OCI-LY1 (cell line): ENCODE measurements around the gene CALHM1.

Experiments
- H2AFZ ChIP-seq: fragments of 200-600 bp; sonication (generic), shearing (Covaris generic); 2 replicates; pipeline ENCODE4 v1.6.0; 2014; ENCODE audit warnings: antibody characterized with exemption, mild to moderate bottlenecking, low read length
- H3F3A ChIP-seq: fragments of 200-600 bp; sonication (generic), shearing (Covaris generic); 2 replicates; pipeline ENCODE4 v1.6.0; 2014; ENCODE audit warnings: mild to moderate bottlenecking, antibody characterized with exemption, low read length, moderate library complexity; ENCODE audit not compliant: insufficient read depth
- H3K27ac ChIP-seq: fragments of 200-600 bp; sonication (generic); 2 replicates; pipeline ENCODE4 v1.5.1; 2014; ENCODE audit warnings: low read length, mixed run types, mild to moderate bottlenecking, low read depth; ENCODE audit not compliant: poor library complexity, severe bottlenecking
- H3K27me3 ChIP-seq: fragments of 200-600 bp; sonication (generic); 2 replicates; pipeline ENCODE4 v1.6.0; 2014; ENCODE audit warnings: antibody characterized with exemption, mild to moderate bottlenecking, low read length, moderate library complexity; ENCODE audit not compliant: insufficient read depth
- H3K36me3 ChIP-seq: fragments of 200-600 bp; sonication (generic); 2 replicates; pipeline ENCODE4 v1.6.1; 2014; ENCODE audit warnings: mild to moderate bottlenecking, antibody characterized with exemption, low read length, moderate library complexity, mixed read lengths; ENCODE audit not compliant: insufficient read depth
- H3K4me1 ChIP-seq: fragments of 200-600 bp; sonication (generic); 2 replicates; pipeline ENCODE4 v1.5.1; 2014; ENCODE audit warnings: mild to moderate bottlenecking, low read length, moderate library complexity; ENCODE audit not compliant: insufficient read depth, severe bottlenecking
- H3K4me2 ChIP-seq: fragments of 200-600 bp; sonication (generic), shearing (Covaris generic); 2 replicates; pipeline ENCODE4 v1.6.1; 2014; ENCODE audit warnings: low read length
- H3K4me3 ChIP-seq: fragments of 200-600 bp; sonication (generic); 2 replicates; pipeline ENCODE4 v1.5.1; 2014; ENCODE audit warnings: low read length, low read depth, mild to moderate bottlenecking, mixed read lengths; ENCODE audit not compliant: poor library complexity, severe bottlenecking
- H3K79me2 ChIP-seq: fragments of 200-600 bp; shearing (Covaris generic); 2 replicates; pipeline ENCODE4 v1.6.1; 2016; ENCODE audit warnings: mixed run types, low read length, mixed read lengths; ENCODE audit not compliant: insufficient read depth
- H3K9ac ChIP-seq: fragments of 200-600 bp; sonication (generic), shearing (Covaris generic); 2 replicates; pipeline ENCODE4 v1.6.1; 2014; ENCODE audit warnings: mild to moderate bottlenecking, low read length, mixed read lengths
- H3K9me2 ChIP-seq: fragments of 200-600 bp; sonication (generic), shearing (Covaris generic); 2 replicates; pipeline ENCODE4 v1.6.1; 2014; ENCODE audit warnings: low read depth, mild to moderate bottlenecking, low read length, mixed read lengths
- H3K9me3 ChIP-seq: fragments of 200-600 bp; shearing (Covaris generic); 2 replicates; pipeline ENCODE4 v1.6.1; 2014; ENCODE audit warnings: low read length, mixed read lengths
- H4K20me1 ChIP-seq: fragments of 200-600 bp; sonication (generic), shearing (Covaris generic); 2 replicates; pipeline ENCODE4 v1.6.0; 2016; ENCODE audit warnings: mild to moderate bottlenecking, low read length; ENCODE audit not compliant: insufficient read depth
- EZH2 ChIP-seq: fragments of 200-600 bp; sonication (generic), shearing (Covaris generic); IDR thresholded peaks from 2 replicates; pipeline ENCODE4 v1.8.0; 2017; ENCODE audit warnings: borderline replicate concordance, mixed run types, mild to moderate bottlenecking, antibody characterized with exemption, low read length, moderate library complexity, mixed read lengths
- TF ChIP-seq, protein P1 (sequence below): fragments of 200-600 bp; sonication (generic), shearing (Covaris generic); IDR thresholded peaks from 2 replicates; pipeline ENCODE4 v1.5.1; 2017; ENCODE audit warnings: mild to moderate bottlenecking, antibody characterized with exemption, low read length, moderate library complexity, mixed read lengths

The CALHM1 gene

DNA sequence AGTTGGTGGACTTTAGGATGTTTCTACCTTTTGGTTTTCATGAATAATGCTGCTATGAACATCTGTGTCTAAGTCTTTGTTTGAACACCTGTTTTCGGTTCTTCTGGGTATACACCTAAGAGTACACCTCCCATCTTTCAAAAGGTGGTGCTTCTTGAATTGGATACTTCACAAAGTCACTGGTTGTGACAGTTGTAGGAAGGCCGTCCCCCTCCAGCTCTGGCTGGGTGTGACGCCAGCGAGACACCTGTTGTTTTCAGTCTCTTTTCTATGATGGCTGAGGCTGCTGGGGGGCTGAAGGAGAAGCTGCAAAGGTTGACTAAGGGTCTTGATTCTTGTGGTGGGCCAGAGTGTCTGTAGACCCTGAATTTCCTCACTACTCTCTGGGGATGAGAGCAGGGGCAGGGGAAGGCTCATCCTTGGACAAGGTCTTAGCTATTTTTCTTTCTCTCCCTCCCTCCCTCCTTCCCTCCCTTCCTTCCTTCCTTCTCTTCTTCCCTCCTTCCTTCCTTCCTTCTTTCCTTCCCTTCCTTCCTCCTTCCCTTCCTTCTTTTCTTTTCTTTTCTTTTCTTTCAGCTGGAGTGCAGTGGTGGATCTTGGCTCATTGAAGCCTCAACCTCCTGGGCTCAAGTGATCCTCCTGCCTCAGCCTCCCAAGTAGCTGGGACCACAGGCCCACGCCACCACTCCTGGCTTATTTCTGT lies 40.4 kb upstream of the CALHM1 start:
- H3K4me1 ChIP-seq, result no peaks in the 10 kb centered on the region
- TF ChIP-seq, protein P1, sequence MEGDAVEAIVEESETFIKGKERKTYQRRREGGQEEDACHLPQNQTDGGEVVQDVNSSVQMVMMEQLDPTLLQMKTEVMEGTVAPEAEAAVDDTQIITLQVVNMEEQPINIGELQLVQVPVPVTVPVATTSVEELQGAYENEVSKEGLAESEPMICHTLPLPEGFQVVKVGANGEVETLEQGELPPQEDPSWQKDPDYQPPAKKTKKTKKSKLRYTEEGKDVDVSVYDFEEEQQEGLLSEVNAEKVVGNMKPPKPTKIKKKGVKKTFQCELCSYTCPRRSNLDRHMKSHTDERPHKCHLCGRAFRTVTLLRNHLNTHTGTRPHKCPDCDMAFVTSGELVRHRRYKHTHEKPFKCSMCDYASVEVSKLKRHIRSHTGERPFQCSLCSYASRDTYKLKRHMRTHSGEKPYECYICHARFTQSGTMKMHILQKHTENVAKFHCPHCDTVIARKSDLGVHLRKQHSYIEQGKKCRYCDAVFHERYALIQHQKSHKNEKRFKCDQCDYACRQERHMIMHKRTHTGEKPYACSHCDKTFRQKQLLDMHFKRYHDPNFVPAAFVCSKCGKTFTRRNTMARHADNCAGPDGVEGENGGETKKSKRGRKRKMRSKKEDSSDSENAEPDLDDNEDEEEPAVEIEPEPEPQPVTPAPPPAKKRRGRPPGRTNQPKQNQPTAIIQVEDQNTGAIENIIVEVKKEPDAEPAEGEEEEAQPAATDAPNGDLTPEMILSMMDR, result no peak
- TF ChIP-seq EZH2, result no peak
- no peak overlapping the region for H3K27ac ChIP-seq
- no peaks in the 10 kb centered on the region for H3K9me3 ChIP-seq
- H3K79me2 ChIP-seq, result no peaks in the 10 kb centered on the region
- H3K9ac ChIP-seq, result no peak overlapping the region
- H3K36me3 ChIP-seq, result no peaks in the 10 kb centered on the region
- H3K27me3 ChIP-seq, result no peaks in the 10 kb centered on the region; the same call in 1 of the 2 replicates
- H3K9me2 ChIP-seq, result no peaks in the 10 kb centered on the region
- no peak overlapping the region for H3K4me3 ChIP-seq
- no peak overlapping the region for H3K4me2 ChIP-seq
- H4K20me1 ChIP-seq, result no peaks in the 10 kb centered on the region
- no peaks in the 10 kb centered on the region for H3F3A ChIP-seq
- H2AFZ ChIP-seq, result no peak overlapping the region

DNA sequence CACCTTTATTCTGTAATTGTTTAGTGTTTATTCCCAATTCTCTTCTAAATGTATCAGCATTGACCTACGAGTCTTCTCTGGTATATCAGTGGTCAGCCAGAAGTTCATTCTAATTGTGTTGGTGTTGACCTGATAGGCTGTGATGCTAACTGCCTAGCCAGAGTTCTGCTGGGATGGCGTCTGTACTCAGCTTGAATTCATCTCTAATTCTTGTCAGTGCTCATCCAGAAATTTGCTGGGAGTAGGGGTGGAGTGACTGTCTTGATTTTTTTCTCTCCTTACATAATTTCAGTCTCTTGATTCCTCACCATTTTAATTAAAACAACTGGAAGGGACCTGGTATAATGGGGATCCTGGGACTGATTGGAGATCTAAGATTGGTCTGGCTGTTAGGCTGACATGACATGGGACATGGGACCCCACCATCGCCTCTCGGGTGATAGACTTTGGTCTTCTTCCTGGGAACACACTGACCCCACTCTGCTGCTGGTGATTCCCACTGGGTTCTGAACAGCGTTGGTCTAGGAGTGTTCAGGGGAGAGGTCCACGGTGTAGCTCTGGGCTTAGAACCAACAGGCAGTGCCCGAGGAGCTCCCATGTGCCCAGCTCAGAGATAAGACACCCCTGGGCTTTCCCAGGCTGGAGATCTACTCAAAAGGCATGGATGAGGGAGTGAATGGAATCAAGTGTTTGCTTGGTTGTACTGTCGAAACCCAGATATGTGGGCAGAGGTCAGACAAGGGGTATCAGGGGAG lies 38.6 kb upstream of the CALHM1 start:
- Histone ChIP-seq H3K4me2 (no peak overlapping the region), H3K27me3 (peaks cover under 1% of the 10 kb centered on the region; the same call in 1 of the 2 replicates), H3K9ac (no peak overlapping the region), H3K9me2 (no peaks in the 10 kb centered on the region), H4K20me1 (no peaks in the 10 kb centered on the region), H3K9me3 (no peaks in the 10 kb centered on the region), H3K4me3 (no peak overlapping the region), H3K4me1 (no peaks in the 10 kb centered on the region), H3K79me2 (no peaks in the 10 kb centered on the region), H3K36me3 (no peaks in the 10 kb centered on the region), H3K27ac (no peak overlapping the region), H2AFZ (no peak overlapping the region), H3F3A (no peaks in the 10 kb centered on the region)
- TF ChIP-seq, protein P1, result no peak
- no peak for TF ChIP-seq EZH2

DNA sequence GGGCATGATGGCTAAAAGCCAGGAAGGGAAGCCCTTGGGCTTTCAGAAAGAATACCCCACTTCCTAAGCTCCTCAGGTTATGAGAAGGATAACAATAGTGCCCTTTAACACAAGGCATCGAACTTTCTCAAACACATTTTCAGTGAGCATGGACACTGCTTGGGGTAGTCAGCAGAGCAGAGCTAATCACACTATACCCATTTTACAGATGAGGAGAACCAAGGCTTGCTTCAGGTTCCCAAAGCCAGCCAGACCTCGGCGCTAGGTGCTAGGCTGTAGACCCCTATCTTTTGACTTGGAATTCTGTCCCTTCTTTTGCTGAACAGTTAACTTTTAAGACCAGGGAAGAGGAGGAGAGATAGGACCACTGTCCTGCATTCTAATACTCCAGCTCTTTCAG lies 36.6 kb upstream of the CALHM1 start:
- no peaks in the 10 kb centered on the region for H3F3A ChIP-seq
- H3K4me1 ChIP-seq, result peaks cover 6% of the 10 kb centered on the region
- H3K4me3 ChIP-seq, result no peak overlapping the region
- H3K9ac ChIP-seq, result no peak overlapping the region
- peaks cover 7% of the 10 kb centered on the region; the same call in 1 of the 2 replicates for H3K27me3 ChIP-seq
- TF ChIP-seq, protein P1, result no peak
- no peak for TF ChIP-seq EZH2
- no peak overlapping the region for H3K4me2 ChIP-seq
- H3K9me2 ChIP-seq, result no peaks in the 10 kb centered on the region
- H3K9me3 ChIP-seq, result no peaks in the 10 kb centered on the region
- no peak overlapping the region for H2AFZ ChIP-seq
- H3K27ac ChIP-seq, result no peak overlapping the region
- no peaks in the 10 kb centered on the region for H3K79me2 ChIP-seq
- no peaks in the 10 kb centered on the region for H4K20me1 ChIP-seq
- no peaks in the 10 kb centered on the region for H3K36me3 ChIP-seq
